Measurements from ENCODE around the gene ADRA2C. TPM values are rescaled to one million over a fixed set of nuclear protein-coding genes. Genes with fewer than 3 reads are reported as not detected.

ADRA2C gene
- total and polyA plus RNA-seq, 10 donors: 9.4 to 42.1 (median 29.1) TPM

DNA sequence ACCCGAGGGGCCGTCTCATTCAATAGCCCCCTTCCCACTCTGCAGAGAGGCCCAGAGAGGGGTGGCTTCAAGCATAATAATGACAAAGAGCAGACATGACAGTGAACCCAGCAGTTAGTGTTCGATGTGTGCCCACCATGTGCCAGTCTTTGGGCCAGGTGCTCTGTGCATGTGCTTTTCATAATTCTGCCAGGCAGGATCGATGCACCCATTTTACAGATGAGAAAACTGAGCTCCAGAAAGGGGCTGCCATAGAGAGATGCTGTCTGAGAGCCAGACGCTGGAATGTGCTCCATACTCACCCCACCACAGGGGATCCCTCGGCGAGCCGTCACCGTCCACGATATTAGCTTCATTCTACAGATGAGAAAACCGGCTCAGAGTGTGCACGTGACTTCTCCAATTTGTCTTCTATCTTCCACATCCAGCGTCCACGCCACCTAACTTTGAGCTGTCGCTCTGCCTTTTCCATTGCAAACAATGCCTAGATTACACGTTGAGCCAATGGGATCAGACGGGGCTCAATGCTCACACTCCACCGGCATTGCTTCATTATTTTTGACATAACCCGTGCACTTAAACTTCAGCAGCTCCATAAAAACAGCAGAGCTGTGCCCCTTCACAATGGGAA lies 8.2 kb downstream of the ADRA2C start:
- intact Hi-C loops (cut with DNase I; ENCODE audit: low total_unique reads): no loop called here
- no peak for TF ChIP-seq POLR2A (IDR thresholded peaks at IDR 0.05)
- TF ChIP-seq, protein P1, sequence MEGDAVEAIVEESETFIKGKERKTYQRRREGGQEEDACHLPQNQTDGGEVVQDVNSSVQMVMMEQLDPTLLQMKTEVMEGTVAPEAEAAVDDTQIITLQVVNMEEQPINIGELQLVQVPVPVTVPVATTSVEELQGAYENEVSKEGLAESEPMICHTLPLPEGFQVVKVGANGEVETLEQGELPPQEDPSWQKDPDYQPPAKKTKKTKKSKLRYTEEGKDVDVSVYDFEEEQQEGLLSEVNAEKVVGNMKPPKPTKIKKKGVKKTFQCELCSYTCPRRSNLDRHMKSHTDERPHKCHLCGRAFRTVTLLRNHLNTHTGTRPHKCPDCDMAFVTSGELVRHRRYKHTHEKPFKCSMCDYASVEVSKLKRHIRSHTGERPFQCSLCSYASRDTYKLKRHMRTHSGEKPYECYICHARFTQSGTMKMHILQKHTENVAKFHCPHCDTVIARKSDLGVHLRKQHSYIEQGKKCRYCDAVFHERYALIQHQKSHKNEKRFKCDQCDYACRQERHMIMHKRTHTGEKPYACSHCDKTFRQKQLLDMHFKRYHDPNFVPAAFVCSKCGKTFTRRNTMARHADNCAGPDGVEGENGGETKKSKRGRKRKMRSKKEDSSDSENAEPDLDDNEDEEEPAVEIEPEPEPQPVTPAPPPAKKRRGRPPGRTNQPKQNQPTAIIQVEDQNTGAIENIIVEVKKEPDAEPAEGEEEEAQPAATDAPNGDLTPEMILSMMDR (IDR thresholded peaks at IDR 0.05 in 8 of 11, conservative IDR thresholded peaks at IDR 0.05 in 3 of 11): no peak
- no peak for TF ChIP-seq POLR2AphosphoS5 (IDR thresholded peaks at IDR 0.05)
- no peak for DNase-seq
- H3K27me3 ChIP-seq (replicated peaks in 1 of 7): peaks cover 0 to 65% (median 0%) of the 10 kb centered on the region in 7 donors
- no peaks in the 10 kb centered on the region for H3K4me1 ChIP-seq
- WGBS, 5 donors: 75 to 83% (median 82%) methylated on average over 19 of the region's 19 CpGs
- H3K9me3 ChIP-seq: peaks cover 0 to 6% (median 0%) of the 10 kb centered on the region in 8 donors
- H3K36me3 ChIP-seq: no peaks in the 10 kb centered on the region
- H3K4me3 ChIP-seq: no peak overlapping the region
- H3K27ac ChIP-seq: no peak overlapping the region

DNA sequence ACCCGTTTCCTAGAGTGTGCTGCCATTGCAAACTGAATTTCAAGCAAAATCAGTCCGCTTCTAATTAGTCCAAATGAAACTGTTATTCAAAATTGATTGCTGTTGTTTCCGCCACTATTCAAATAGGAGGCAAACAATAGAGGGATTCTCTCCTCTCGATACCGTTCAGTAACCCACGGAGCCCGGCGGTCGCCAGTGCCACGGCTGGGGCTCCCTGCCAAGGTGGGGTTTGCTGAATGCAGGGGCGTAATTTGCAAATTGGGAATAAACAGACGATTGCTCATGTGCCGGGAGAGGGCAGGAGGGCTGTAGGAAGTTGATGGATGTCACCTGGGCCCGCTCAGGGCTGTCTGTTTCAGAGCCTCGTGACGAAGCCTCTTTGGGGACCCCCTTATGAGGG lies 8.8 kb downstream of the ADRA2C start:
- intact Hi-C loops (cut with DNase I; ENCODE audit: low total_unique reads): no loop called here
- H3K9me3 ChIP-seq: peaks cover 0 to 6% (median 0%) of the 10 kb centered on the region in 8 donors
- H3K27ac ChIP-seq: no peak overlapping the region
- WGBS, 5 donors: 59 to 68% (median 66%) methylated on average over 16 of the region's 16 CpGs
- TF ChIP-seq, protein P1 (IDR thresholded peaks at IDR 0.05 in 8 of 11, conservative IDR thresholded peaks at IDR 0.05 in 3 of 11): no peak
- no peak for TF ChIP-seq POLR2A (IDR thresholded peaks at IDR 0.05)
- H3K36me3 ChIP-seq: no peaks in the 10 kb centered on the region
- H3K27me3 ChIP-seq (replicated peaks in 1 of 7): peaks cover 0 to 61% (median 0%) of the 10 kb centered on the region in 7 donors
- no peak for DNase-seq
- H3K4me3 ChIP-seq: no peak overlapping the region
- no peaks in the 10 kb centered on the region for H3K4me1 ChIP-seq

DNA sequence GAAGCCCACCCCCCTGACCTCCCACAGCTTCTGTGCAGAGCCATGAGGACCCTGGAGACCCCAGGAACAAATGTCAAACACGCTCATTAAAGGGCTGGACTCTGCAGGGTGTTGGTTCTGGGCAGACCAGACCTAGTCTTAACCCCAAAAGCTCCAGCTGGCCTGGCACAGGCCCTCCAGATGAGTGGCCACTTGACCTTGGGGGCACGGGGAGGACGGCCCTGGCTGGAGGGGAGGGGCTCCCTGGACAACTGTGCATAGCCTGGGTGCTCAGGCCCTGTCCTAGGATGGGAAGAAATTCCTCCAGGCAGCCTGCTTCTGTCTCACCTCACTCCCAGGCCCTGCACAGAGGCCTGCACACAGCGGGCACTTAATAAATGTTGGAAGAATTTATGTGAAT lies 9.4 kb downstream of the ADRA2C start:
- peaks cover 0 to 61% (median 0%) of the 10 kb centered on the region in 7 donors for H3K27me3 ChIP-seq (replicated peaks in 1 of 7)
- H3K4me3 ChIP-seq: no peak overlapping the region
- TF ChIP-seq, protein P1 (IDR thresholded peaks at IDR 0.05 in 8 of 11, conservative IDR thresholded peaks at IDR 0.05 in 3 of 11): no peak
- TF ChIP-seq POLR2AphosphoS5 (IDR thresholded peaks at IDR 0.05) (no peak), POLR2A (IDR thresholded peaks at IDR 0.05) (no peak)
- H3K4me1 ChIP-seq: no peaks in the 10 kb centered on the region
- intact Hi-C loops (cut with DNase I; ENCODE audit: low total_unique reads): no loop called here
- no peak for DNase-seq
- no peak overlapping the region for H3K27ac ChIP-seq
- WGBS, 5 donors: 39 to 60% (median 51%) methylated on average over 4 of the region's 4 CpGs
- H3K36me3 ChIP-seq: no peaks in the 10 kb centered on the region
- peaks cover 0 to 6% (median 0%) of the 10 kb centered on the region in 8 donors for H3K9me3 ChIP-seq

DNA sequence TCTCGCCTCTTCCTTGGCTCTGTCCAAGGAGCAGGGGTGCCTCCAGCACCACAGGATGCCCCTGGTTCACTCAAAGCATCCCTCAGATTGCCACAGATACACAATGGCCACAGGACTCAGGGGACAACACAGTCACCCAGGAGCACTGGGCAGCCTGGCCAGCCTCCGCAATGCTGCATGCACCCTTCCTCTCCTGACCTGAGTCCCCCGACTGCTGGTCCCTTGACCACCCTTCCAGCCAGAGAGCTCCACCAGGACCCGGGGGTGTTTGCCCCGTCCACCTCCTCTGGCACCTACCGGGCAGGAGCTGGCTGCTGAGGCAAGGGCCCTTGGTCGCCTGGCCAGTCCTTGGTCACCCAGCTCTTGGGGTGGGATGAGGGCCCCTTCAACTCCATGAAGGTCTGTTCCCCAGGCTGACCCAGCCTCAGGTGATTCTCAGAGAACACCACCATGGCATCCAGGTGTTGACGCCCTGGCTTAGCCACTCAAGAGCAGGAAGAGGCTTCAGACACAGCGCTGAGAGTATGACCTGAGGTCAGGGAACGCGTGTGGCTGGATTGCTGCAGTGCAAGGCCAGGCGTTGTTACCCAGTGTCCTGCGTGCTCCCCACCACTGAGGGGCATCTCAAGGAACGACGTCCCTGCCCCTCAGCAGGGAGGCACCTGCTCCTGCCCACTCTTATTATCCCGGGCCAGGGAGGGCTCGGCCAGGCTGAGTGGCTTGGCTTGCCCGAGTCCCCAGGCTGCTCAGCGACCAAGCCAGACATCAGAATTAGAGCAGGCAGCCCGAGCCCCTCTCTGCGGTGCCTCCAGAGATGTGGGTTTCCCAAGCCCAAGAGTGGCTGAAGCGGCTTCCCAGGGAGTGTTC lies 10.2 kb downstream of the ADRA2C start:
- Histone ChIP-seq H3K9me3 (peaks cover 0 to 11% (median 1%) of the 10 kb centered on the region in 8 donors), H3K36me3 (no peaks in the 10 kb centered on the region), H3K27me3 (replicated peaks in 1 of 7) (peaks cover 0 to 57% (median 0%) of the 10 kb centered on the region in 7 donors), H3K4me3 (no peak overlapping the region), H3K4me1 (no peaks in the 10 kb centered on the region), H3K27ac (no peak overlapping the region)
- intact Hi-C loops (cut with DNase I; ENCODE audit: low total_unique reads): no loop called here
- TF ChIP-seq POLR2AphosphoS5 (IDR thresholded peaks at IDR 0.05) (no peak), POLR2A (IDR thresholded peaks at IDR 0.05) (no peak)
- TF ChIP-seq, protein P1 (IDR thresholded peaks at IDR 0.05 in 8 of 11, conservative IDR thresholded peaks at IDR 0.05 in 3 of 11): no peak
- 74 to 85% (median 82%) methylated on average over 17 to 22 of the region's 22 CpGs for WGBS, 5 donors
- DNase-seq: no peak

All from spleen (tissue), 11 donors.